Thoracic aorta (tissue), 2 donors: ENCODE measurements around the gene C18orf32. TPM values are rescaled to one million over a fixed set of nuclear protein-coding genes. Genes with fewer than 3 reads are reported as not detected.
"Not testable (repeated sequence)": the region's sequence is repeated elsewhere in the genome, so short reads cannot be mapped to it uniquely, and the experiment has no call there.

Experiments used
- ATAC-seq: fragments of 150-250 bp; one replicate; pipeline ENCODE4 v1.8.0; 2017; ENCODE audit warnings: low read depth; ENCODE audit not compliant: insufficient number of reproducible peaks, low FRiP score
- DNase-seq: peaks from one replicate; pipeline ENCODE4 v3.0.0-alpha.2; 2020; ENCODE audit warnings: low spot score
- H3K27ac ChIP-seq, 2 donors: fragments of 200-600 bp; sonication (generic); 1 replicate in 1 of 2; 2 replicates in 1 of 2; pipeline ENCODE4 v1.5.1; 2016; ENCODE audit warnings: mild to moderate bottlenecking in 2 of 2, moderate library complexity in 2 of 2
- H3K27me3 ChIP-seq: fragments of 200-600 bp; sonication (generic); replicated peaks from 2 replicates; pipeline ENCODE4 v1.6.0; 2016; ENCODE audit warnings: mild to moderate bottlenecking; ENCODE audit not compliant: insufficient read depth
- H3K36me3 ChIP-seq: fragments of 200-600 bp; sonication (generic); one replicate; pipeline ENCODE4 v1.5.1; 2016
- H3K4me1 ChIP-seq, 2 donors: fragments of 200-600 bp; sonication (generic); 1 replicate in 1 of 2; 2 replicates in 1 of 2; pipeline versions ENCODE4 v1.5.1 to v1.6.0; 2016; ENCODE audit warnings: low read depth in 2 of 2, mild to moderate bottlenecking in 1 of 2; ENCODE audit not compliant: control insufficient read depth in 1 of 2
- H3K4me3 ChIP-seq: fragments of 200-600 bp; sonication (generic); 2 replicates; pipeline ENCODE4 v1.5.1; 2016; ENCODE audit warnings: mild to moderate bottlenecking
- H3K9me3 ChIP-seq: fragments of 200-600 bp; sonication (generic); 2 replicates; pipeline ENCODE4 v1.5.1; 2016
- CTCF ChIP-seq: fragments of 200-600 bp; sonication (generic); IDR thresholded peaks from one replicate; pipeline ENCODE4 v1.5.1; 2019; ENCODE audit warnings: antibody characterized with exemption
- total RNA-seq, 2 donors: library from RNA; depleted of rRNA; stranded (reverse); fragments of >200 nt; gene quantifications; one replicate each; pipeline versions ENCODE4 v1.1.0 to v1.2.3, GENCODE V29; 2016

C18orf32 gene
- total RNA-seq, 2 donors from 2014 or later, result 31.5 to 39.4 TPM

- no peaks in the 10 kb centered on the region for H3K36me3 ChIP-seq
- TF ChIP-seq CTCF, result no peak
- DNase-seq, result no peak
Measured at GRCh38 chr18:49519101-49519971, 32.3 kb upstream of the C18orf32 start.

GRCh38 chr18:49517483-49517882 is 30.4 kb upstream of the C18orf32 start:
- ATAC-seq (no peak), DNase-seq (no peak)
- Histone ChIP-seq H3K27me3 (no peaks in the 10 kb centered on the region), H3K36me3 (no peaks in the 10 kb centered on the region), H3K4me1 (no peaks in the 10 kb centered on the region), H3K9me3 (no peaks in the 10 kb centered on the region), H3K4me3 (no peak overlapping the region), H3K27ac (no peak overlapping the region)
- no peak for TF ChIP-seq CTCF

More at GRCh38 chr18:49519101-49519971, 32.3 kb upstream of the C18orf32 start:
- no peak overlapping the region for H3K4me3 ChIP-seq
- no peaks in the 10 kb centered on the region for H3K9me3 ChIP-seq
- no peaks in the 10 kb centered on the region for H3K27me3 ChIP-seq
- no peak overlapping the region for H3K27ac ChIP-seq
- no peaks in the 10 kb centered on the region for H3K4me1 ChIP-seq
- ATAC-seq, result no peak

- ATAC-seq, result no peak
- Histone ChIP-seq H3K27me3 (no peaks in the 10 kb centered on the region), H3K4me3 (no peak overlapping the region), H3K4me1 (no peaks in the 10 kb centered on the region), H3K9me3 (no peaks in the 10 kb centered on the region), H3K27ac (no peak overlapping the region), H3K36me3 (no peaks in the 10 kb centered on the region)
- no peak for DNase-seq
- TF ChIP-seq CTCF, result no peak
Measured at GRCh38 chr18:49515516-49515915, 28.5 kb upstream of the C18orf32 start.

- H3K4me3 ChIP-seq, ATAC-seq, DNase-seq, H3K9me3 ChIP-seq, H3K36me3 ChIP-seq, H3K27me3 ChIP-seq, H3K27ac ChIP-seq, H3K4me1 ChIP-seq: not testable (repeated sequence)
Measured at GRCh38 chr18:49515003-49515402, 28.0 kb upstream of the C18orf32 start.

GRCh38 chr18:49514577-49514976 is 27.5 kb upstream of the C18orf32 start:
- H3K4me3 ChIP-seq, result no peak overlapping the region
- no peaks in the 10 kb centered on the region for H3K36me3 ChIP-seq
- H3K27me3 ChIP-seq, result no peaks in the 10 kb centered on the region
- H3K27ac ChIP-seq, result no peak overlapping the region
- no peak for TF ChIP-seq CTCF
- H3K9me3 ChIP-seq, result no peaks in the 10 kb centered on the region
- DNase-seq (no peak), ATAC-seq (no peak)
- H3K4me1 ChIP-seq, result no peaks in the 10 kb centered on the region

GRCh38 chr18:49512876-49513275 is 25.8 kb upstream of the C18orf32 start:
- not testable (repeated sequence) for H3K9me3 ChIP-seq, H3K36me3 ChIP-seq, H3K27me3 ChIP-seq, H3K4me1 ChIP-seq, H3K27ac ChIP-seq, DNase-seq, ATAC-seq, H3K4me3 ChIP-seq
